HCT116 (cell line): Measurements from ENCODE around the gene ARSG.

Experiments used
- CEBPB ChIP-seq: IDR thresholded peaks from 2 replicates; pipeline ENCODE4 v1.6.1; 2012; ENCODE audit warnings: low read depth
- JUND ChIP-seq: IDR thresholded peaks from 2 replicates; pipeline ENCODE4 v1.6.1; 2012
- SP1 ChIP-seq: IDR thresholded peaks from 2 replicates; pipeline ENCODE4 v1.6.1; 2012; ENCODE audit warnings: low read depth
- SRF ChIP-seq: IDR thresholded peaks from 2 replicates; pipeline ENCODE4 v1.6.1; 2012; ENCODE audit warnings: low read depth
- YY1 ChIP-seq: IDR thresholded peaks from 2 replicates; pipeline ENCODE4 v1.6.1; 2011; ENCODE audit warnings: low read length, low read depth, moderate library complexity, mild to moderate bottlenecking; ENCODE audit not compliant: insufficient replicate concordance; ENCODE audit errors: extremely low read depth
- TF ChIP-seq, protein P1 (sequence below), 3 experiments: fragments of 200-600 bp in 1 of 3; sonication (generic) in 1 of 3; IDR thresholded peaks in 2 of 3; conservative IDR thresholded peaks in 1 of 3; 2 replicates each; pipeline ENCODE4 v1.5.1; 2012 to 2017; ENCODE audit warnings: low read depth in 2 of 3, low read length in 2 of 3, antibody characterized with exemption in 1 of 3, borderline replicate concordance in 1 of 3, control low read depth in 1 of 3, mild to moderate bottlenecking in 1 of 3, mixed read lengths in 1 of 3, mixed run types in 1 of 3, moderate library complexity in 1 of 3; ENCODE audit not compliant: insufficient read depth in 1 of 3
- TF ChIP-seq, protein P2 (sequence below): IDR thresholded peaks from 2 replicates; pipeline ENCODE4 v1.6.1; 2012

- TF ChIP-seq, protein P1, sequence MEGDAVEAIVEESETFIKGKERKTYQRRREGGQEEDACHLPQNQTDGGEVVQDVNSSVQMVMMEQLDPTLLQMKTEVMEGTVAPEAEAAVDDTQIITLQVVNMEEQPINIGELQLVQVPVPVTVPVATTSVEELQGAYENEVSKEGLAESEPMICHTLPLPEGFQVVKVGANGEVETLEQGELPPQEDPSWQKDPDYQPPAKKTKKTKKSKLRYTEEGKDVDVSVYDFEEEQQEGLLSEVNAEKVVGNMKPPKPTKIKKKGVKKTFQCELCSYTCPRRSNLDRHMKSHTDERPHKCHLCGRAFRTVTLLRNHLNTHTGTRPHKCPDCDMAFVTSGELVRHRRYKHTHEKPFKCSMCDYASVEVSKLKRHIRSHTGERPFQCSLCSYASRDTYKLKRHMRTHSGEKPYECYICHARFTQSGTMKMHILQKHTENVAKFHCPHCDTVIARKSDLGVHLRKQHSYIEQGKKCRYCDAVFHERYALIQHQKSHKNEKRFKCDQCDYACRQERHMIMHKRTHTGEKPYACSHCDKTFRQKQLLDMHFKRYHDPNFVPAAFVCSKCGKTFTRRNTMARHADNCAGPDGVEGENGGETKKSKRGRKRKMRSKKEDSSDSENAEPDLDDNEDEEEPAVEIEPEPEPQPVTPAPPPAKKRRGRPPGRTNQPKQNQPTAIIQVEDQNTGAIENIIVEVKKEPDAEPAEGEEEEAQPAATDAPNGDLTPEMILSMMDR (IDR thresholded peaks at IDR 0.05 in 2 of 3, conservative IDR thresholded peaks at IDR 0.05 in 1 of 3; ENCODE audit: borderline replicate concordance in 1 of 3, insufficient read depth in 1 of 3, low read depth in 2 of 3, low read length in 2 of 3), result no peak
- TF ChIP-seq SP1 (no peak), SRF (no peak), YY1 (no peak), JUND (no peak), CEBPB (no peak)
- TF ChIP-seq, protein P2, sequence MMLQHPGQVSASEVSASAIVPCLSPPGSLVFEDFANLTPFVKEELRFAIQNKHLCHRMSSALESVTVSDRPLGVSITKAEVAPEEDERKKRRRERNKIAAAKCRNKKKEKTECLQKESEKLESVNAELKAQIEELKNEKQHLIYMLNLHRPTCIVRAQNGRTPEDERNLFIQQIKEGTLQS, result no peak
Observed at GRCh38 chr17:68457168-68457538, 165.9 kb downstream of the ARSG start, which contains the start of gene WIPI1.
